ENCODE results near the gene FEZ2. TPM values are rescaled to one million over a fixed set of nuclear protein-coding genes. Genes with fewer than 3 reads are reported as not detected.
"Not testable (repeated sequence)": the region's sequence is repeated elsewhere in the genome, so short reads cannot be mapped to it uniquely, and the experiment has no call there.

FEZ2 gene
- total RNA-seq, 4 donors from 2014 or later = 40.0 to 73.4 (median 47.5) TPM

GRCh38 chr2:36607947-36608346 lies 10.0 kb upstream of the FEZ2 start:
- Histone ChIP-seq H3K4me1 (no peaks in the 10 kb centered on the region), H3K9me3 (no peaks in the 10 kb centered on the region), H3K27me3 (no peaks in the 10 kb centered on the region), H3K27ac (no peak overlapping the region), H3K36me3 (no peaks in the 10 kb centered on the region), H3K4me3 (no peak overlapping the region)
- intact Hi-C loops (cut with DNase I; ENCODE audit: low total_unique reads) (no loop called here), in situ Hi-C loops (cut with MboI; ENCODE audit: low pct_ligation_motif_present in 1 of 4, low pct_unique_long_range_greater_than_20kb in 1 of 4, low sequenced_read_pairs in 3 of 4) (no loop called here)
- 63 to 81% methylated on average over 3 of the region's 3 CpGs for WGBS, 2 donors (ENCODE audit: low coverage in 1 of 2)
- no peak for DNase-seq
- TF ChIP-seq, protein P1, sequence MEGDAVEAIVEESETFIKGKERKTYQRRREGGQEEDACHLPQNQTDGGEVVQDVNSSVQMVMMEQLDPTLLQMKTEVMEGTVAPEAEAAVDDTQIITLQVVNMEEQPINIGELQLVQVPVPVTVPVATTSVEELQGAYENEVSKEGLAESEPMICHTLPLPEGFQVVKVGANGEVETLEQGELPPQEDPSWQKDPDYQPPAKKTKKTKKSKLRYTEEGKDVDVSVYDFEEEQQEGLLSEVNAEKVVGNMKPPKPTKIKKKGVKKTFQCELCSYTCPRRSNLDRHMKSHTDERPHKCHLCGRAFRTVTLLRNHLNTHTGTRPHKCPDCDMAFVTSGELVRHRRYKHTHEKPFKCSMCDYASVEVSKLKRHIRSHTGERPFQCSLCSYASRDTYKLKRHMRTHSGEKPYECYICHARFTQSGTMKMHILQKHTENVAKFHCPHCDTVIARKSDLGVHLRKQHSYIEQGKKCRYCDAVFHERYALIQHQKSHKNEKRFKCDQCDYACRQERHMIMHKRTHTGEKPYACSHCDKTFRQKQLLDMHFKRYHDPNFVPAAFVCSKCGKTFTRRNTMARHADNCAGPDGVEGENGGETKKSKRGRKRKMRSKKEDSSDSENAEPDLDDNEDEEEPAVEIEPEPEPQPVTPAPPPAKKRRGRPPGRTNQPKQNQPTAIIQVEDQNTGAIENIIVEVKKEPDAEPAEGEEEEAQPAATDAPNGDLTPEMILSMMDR (IDR thresholded peaks at IDR 0.05) = no peak
- no peak for TF ChIP-seq POLR2A (IDR thresholded peaks at IDR 0.05)
- no peak for TF ChIP-seq POLR2AphosphoS5 (IDR thresholded peaks at IDR 0.05)
- TF ChIP-seq EP300 (IDR thresholded peaks at IDR 0.05; ENCODE audit: low read depth) = no peak

DNA sequence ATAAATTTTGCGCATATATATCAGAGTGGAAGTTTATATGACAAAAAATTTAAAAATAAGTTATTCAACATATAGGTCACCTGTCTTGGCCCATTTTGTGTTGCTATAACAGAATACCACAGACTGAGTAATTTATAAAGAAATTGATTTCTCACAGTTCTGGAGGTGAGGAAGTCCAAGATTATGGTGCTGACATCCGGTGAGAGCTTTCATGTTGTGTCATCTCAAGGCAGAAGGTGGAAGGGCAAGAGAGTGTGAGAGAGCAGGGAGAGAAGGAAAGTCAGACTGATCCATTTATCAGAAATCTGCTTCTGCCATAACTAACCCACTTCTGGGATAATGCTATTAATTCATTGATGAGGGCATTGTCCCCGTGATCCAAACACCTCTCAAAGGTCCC lies 9.0 kb upstream of the FEZ2 start:
- Histone ChIP-seq H3K27me3 (no peaks in the 10 kb centered on the region), H3K4me1 (no peaks in the 10 kb centered on the region), H3K36me3 (no peaks in the 10 kb centered on the region), H3K27ac (no peak overlapping the region), H3K9me3 (no peaks in the 10 kb centered on the region), H3K4me3 (no peak overlapping the region)
- intact Hi-C loops (cut with DNase I; ENCODE audit: low total_unique reads) (no loop called here), in situ Hi-C loops (cut with MboI; ENCODE audit: low pct_ligation_motif_present in 1 of 4, low pct_unique_long_range_greater_than_20kb in 1 of 4, low sequenced_read_pairs in 3 of 4) (no loop called here)
- TF ChIP-seq POLR2AphosphoS5 (IDR thresholded peaks at IDR 0.05) (no peak), EP300 (IDR thresholded peaks at IDR 0.05; ENCODE audit: low read depth) (no peak)
- TF ChIP-seq, protein P1 (IDR thresholded peaks at IDR 0.05) = no peak
- no peak for DNase-seq
- 75 to 80% methylated on average over 3 of the region's 3 CpGs for WGBS, 2 donors (ENCODE audit: low coverage in 1 of 2)

- Histone ChIP-seq H3K36me3 (no peaks in the 10 kb centered on the region), H3K9me3 (no peaks in the 10 kb centered on the region), H3K27ac (no peak overlapping the region), H3K4me1 (no peaks in the 10 kb centered on the region), H3K4me3 (no peak overlapping the region), H3K27me3 (no peaks in the 10 kb centered on the region)
- TF ChIP-seq POLR2A (IDR thresholded peaks at IDR 0.05) (no peak), EP300 (IDR thresholded peaks at IDR 0.05; ENCODE audit: low read depth) (no peak), POLR2AphosphoS5 (IDR thresholded peaks at IDR 0.05) (no peak)
- TF ChIP-seq, protein P1 (IDR thresholded peaks at IDR 0.05) = no peak
- no peak for DNase-seq
- intact Hi-C loops (cut with DNase I; ENCODE audit: low total_unique reads) = no loop called here
- in situ Hi-C loops (cut with MboI; ENCODE audit: low pct_ligation_motif_present in 1 of 4, low pct_unique_long_range_greater_than_20kb in 1 of 4, low sequenced_read_pairs in 3 of 4) = no loop called here
Observed at GRCh38 chr2:36605273-36605672, 7.3 kb upstream of the FEZ2 start.

DNA sequence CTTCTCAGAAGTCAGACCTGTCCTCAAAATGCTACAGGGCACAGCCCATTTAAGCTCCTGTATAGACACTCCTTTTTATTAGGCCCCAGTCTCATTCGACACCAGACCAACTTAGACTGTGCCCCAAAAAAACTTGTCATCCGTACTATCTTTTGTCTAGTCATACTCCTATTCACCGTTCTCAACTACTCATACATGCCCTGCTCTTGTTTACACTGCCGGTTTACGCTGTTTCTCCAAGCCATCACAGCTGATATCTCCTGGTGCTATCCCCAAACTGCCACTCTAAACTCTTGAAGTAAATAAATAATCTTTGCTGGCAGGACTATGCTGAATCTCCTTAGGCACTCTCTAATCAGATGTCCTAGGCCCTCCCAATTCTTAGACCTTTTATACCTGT lies 5.7 kb upstream of the FEZ2 start:
- H3K4me1 ChIP-seq; intact Hi-C loops (cut with DNase I; ENCODE audit: low total_unique reads); in situ Hi-C loops (cut with MboI; ENCODE audit: low pct_ligation_motif_present in 1 of 4, low pct_unique_long_range_greater_than_20kb in 1 of 4, low sequenced_read_pairs in 3 of 4); H3K36me3 ChIP-seq; DNase-seq; H3K27ac ChIP-seq; H3K9me3 ChIP-seq; H3K4me3 ChIP-seq; H3K27me3 ChIP-seq: not testable (repeated sequence)
- WGBS, 2 donors (ENCODE audit: low coverage in 1 of 2) = 94% methylated on average over 5 of the region's 5 CpGs; no CpG with 5 or more reads in 1 of the 2 donors

GRCh38 chr2:36597003-36597531 lies 901 bp downstream of the FEZ2 start:
- Histone ChIP-seq H3K4me3 (peak overlapping the region; percentile 94 to 99 (median 98)), H3K9me3 (no peaks in the 10 kb centered on the region), H3K27me3 (no peaks in the 10 kb centered on the region), H3K27ac (peak overlapping the region; percentile 98 to 100 (median 99)), H3K4me1 (peaks cover 16 to 41% (median 28%) of the 10 kb centered on the region in 4 donors), H3K36me3 (no peaks in the 10 kb centered on the region)
- in situ Hi-C loops (cut with MboI; ENCODE audit: low pct_ligation_motif_present in 1 of 4, low pct_unique_long_range_greater_than_20kb in 1 of 4, low sequenced_read_pairs in 3 of 4) = no loop called here
- intact Hi-C loops (cut with DNase I; ENCODE audit: low total_unique reads) = no loop called here
- 23 to 27% methylated on average over 7 to 19 of the region's 19 CpGs for WGBS, 2 donors (ENCODE audit: low coverage in 1 of 2)
- TF ChIP-seq EP300 (IDR thresholded peaks at IDR 0.05; ENCODE audit: low read depth) = no peak
- TF ChIP-seq POLR2A (IDR thresholded peaks at IDR 0.05) = no peak
- TF ChIP-seq POLR2AphosphoS5 (IDR thresholded peaks at IDR 0.05) = no peak
- TF ChIP-seq, protein P1 (IDR thresholded peaks at IDR 0.05) = no peak
- DNase-seq = no peak

Measured in transverse colon (tissue), 4 donors.